ENCODE measurements around the gene ATG12. TPM values are rescaled to one million over a fixed set of nuclear protein-coding genes. Genes with fewer than 3 reads are reported as not detected.

The ATG12 gene
- total and polyA plus RNA-seq, 2 of the 8 experiments (the other 6 are each of a cell fraction or from before 2014, with no cell fraction given), result 23.8 to 49.3 TPM

DNA sequence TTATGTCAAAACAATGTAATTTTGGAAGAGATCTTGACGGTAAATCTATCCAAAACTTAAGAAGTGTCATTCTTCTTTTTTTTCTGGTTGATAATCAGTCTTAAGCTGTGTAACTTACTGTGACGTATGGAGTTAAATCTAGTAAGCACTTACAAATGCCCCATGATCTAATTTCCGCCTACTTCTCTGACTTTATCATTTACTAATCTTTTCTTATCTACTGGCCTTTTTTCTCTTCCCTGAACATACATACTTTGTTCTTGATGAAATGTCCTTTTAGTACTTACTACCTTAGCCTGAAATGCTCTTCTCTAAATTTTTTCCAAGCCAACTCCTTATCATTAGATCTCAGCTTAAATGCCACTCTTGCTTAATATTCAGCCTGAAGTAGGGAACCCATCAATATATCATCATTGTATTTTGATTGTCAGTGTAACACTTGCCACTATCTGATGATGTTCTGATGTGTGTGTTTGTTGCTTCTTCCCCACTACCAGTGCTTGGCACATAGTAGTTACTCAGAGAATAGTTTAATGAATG, 28.0 kb upstream of the ATG12 start (continued):
- TF ChIP-seq, protein P1, sequence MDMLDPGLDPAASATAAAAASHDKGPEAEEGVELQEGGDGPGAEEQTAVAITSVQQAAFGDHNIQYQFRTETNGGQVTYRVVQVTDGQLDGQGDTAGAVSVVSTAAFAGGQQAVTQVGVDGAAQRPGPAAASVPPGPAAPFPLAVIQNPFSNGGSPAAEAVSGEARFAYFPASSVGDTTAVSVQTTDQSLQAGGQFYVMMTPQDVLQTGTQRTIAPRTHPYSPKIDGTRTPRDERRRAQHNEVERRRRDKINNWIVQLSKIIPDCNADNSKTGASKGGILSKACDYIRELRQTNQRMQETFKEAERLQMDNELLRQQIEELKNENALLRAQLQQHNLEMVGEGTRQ (IDR thresholded peaks at IDR 0.05; ENCODE audit: low read length), result no peak
- TF ChIP-seq RBBP5 (IDR thresholded peaks at IDR 0.05; ENCODE audit: borderline replicate concordance, low read depth, low read length) (no peak), MAFK (IDR thresholded peaks at IDR 0.05; ENCODE audit: low read depth, low read length) (no peak), RAD21 (IDR thresholded peaks at IDR 0.05 in 1 of 2, conservative IDR thresholded peaks at IDR 0.05 in 1 of 2; ENCODE audit: low read depth in 2 of 2, low read length in 2 of 2) (no peak), CTBP2 (IDR thresholded peaks at IDR 0.05; ENCODE audit: borderline replicate concordance, insufficient read depth, insufficient read length, low read length) (no peak)
- TF ChIP-seq, protein P2, sequence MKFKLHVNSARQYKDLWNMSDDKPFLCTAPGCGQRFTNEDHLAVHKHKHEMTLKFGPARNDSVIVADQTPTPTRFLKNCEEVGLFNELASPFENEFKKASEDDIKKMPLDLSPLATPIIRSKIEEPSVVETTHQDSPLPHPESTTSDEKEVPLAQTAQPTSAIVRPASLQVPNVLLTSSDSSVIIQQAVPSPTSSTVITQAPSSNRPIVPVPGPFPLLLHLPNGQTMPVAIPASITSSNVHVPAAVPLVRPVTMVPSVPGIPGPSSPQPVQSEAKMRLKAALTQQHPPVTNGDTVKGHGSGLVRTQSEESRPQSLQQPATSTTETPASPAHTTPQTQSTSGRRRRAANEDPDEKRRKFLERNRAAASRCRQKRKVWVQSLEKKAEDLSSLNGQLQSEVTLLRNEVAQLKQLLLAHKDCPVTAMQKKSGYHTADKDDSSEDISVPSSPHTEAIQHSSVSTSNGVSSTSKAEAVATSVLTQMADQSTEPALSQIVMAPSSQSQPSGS (IDR thresholded peaks at IDR 0.05; ENCODE audit: low read length), result no peak
